Activated CD8-positive, alpha-beta T cell treated with anti-CD3 and anti-CD28 coated beads, Interleukin-2, amount 10 ng/mL, durations not matched to agents 7 days and 5 days (primary cell): ENCODE measurements around the gene TPM4. TPM values are rescaled to one million over a fixed set of nuclear protein-coding genes. Genes with fewer than 3 reads are reported as not detected.
"Not testable (repeated sequence)": the region's sequence is repeated elsewhere in the genome, so short reads cannot be mapped to it uniquely, and the experiment has no call there.

Source experiments
- ATAC-seq: fragments of 150-1000 bp; cut with Tn5 transposase; one replicate; pipeline ENCODE4 v1.10.0; 2021; ENCODE audit warnings: moderate library complexity
- CTCF ChIA-PET: fragments of 350-600 bp; sonication (Branson Sonifier 250); formaldehyde crosslinking; loops from one replicate; lab custom pipeline; 2021; ENCODE audit warnings: antibody characterized with exemption; lab: Charles Lee
- POLR2A ChIA-PET: fragments of 350-600 bp; sonication (Branson Sonifier 250); formaldehyde crosslinking; loops from one replicate; lab custom pipeline; 2021; ENCODE audit warnings: antibody characterized with exemption; lab: Charles Lee
- DNase-seq: peaks from one replicate; pipeline ENCODE4 v3.0.0-alpha.2; 2020
- H3K27ac Mint-ChIP-seq: one replicate; pipeline ENCODE4 v1.8.0; 2021; ENCODE audit warnings: mild to moderate bottlenecking, mixed read lengths
- H3K27me3 Mint-ChIP-seq: one replicate; pipeline ENCODE4 v1.8.0; 2021; ENCODE audit warnings: low read depth, mixed read lengths
- H3K36me3 Mint-ChIP-seq: one replicate; pipeline ENCODE4 v1.8.0; 2021; ENCODE audit warnings: low read depth, mixed read lengths
- H3K4me1 Mint-ChIP-seq: one replicate; pipeline ENCODE4 v1.8.0; 2021; ENCODE audit warnings: low read depth, mixed read lengths
- H3K4me3 Mint-ChIP-seq: one replicate; pipeline ENCODE4 v1.8.0; 2021; ENCODE audit warnings: mild to moderate bottlenecking, mixed read lengths
- H3K9me3 Mint-ChIP-seq: one replicate; pipeline ENCODE4 v1.8.0; 2022; ENCODE audit warnings: mixed read lengths; ENCODE audit not compliant: insufficient read depth
- total RNA-seq, 2 experiments: library from RNA; stranded (reverse); gene quantifications; one replicate each; pipeline ENCODE4 v1.2.3, GENCODE V29; 2021

The TPM4 gene
- total RNA-seq, 2 experiments from 2014 or later = 424 to 436 TPM

DNA sequence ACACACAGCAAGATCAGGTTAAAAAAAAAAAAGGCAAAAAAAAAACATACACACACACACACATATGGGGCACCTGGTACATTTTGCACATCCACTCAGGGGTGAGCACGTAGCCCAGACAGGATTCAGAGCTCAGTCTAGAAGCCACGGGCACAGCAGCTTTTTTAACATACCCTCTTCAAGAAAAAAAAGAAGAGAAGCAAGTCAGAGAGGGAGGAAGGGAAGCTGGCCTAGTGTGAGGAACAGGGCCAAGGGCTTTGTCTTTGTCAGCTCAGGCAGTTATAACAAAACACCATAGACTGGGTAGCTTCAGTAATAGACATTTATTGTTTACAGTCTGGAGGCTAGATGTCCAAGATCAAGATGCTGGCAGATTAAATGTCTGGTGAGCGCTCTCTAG is 2.3 kb upstream of the TPM4 start:
- CTCF ChIA-PET = interaction anchor here (1.1 to 9.1 kb wide), 5 partner anchors 10 to 37 kb away, joined by 4 to 92 read pairs (median 8); no protein-coding TSS in a partner anchor
- H3K4me1 Mint-ChIP-seq = peaks cover 54% of the 10 kb centered on the region
- peak overlapping the region; percentile 29 for H3K4me3 Mint-ChIP-seq
- peaks cover 19% of the 10 kb centered on the region for H3K36me3 Mint-ChIP-seq
- H3K9me3 Mint-ChIP-seq = no peaks in the 10 kb centered on the region
- DNase-seq = no peak
- no peaks in the 10 kb centered on the region for H3K27me3 Mint-ChIP-seq
- peak overlapping the region; percentile 93 for H3K27ac Mint-ChIP-seq
- POLR2A ChIA-PET = interaction anchor here (0.7 to 4.9 kb wide), 6 partner anchors 10 to 296 kb away, joined by 3 to 33 read pairs (median 4); no protein-coding TSS in a partner anchor
- no peak for ATAC-seq

DNA sequence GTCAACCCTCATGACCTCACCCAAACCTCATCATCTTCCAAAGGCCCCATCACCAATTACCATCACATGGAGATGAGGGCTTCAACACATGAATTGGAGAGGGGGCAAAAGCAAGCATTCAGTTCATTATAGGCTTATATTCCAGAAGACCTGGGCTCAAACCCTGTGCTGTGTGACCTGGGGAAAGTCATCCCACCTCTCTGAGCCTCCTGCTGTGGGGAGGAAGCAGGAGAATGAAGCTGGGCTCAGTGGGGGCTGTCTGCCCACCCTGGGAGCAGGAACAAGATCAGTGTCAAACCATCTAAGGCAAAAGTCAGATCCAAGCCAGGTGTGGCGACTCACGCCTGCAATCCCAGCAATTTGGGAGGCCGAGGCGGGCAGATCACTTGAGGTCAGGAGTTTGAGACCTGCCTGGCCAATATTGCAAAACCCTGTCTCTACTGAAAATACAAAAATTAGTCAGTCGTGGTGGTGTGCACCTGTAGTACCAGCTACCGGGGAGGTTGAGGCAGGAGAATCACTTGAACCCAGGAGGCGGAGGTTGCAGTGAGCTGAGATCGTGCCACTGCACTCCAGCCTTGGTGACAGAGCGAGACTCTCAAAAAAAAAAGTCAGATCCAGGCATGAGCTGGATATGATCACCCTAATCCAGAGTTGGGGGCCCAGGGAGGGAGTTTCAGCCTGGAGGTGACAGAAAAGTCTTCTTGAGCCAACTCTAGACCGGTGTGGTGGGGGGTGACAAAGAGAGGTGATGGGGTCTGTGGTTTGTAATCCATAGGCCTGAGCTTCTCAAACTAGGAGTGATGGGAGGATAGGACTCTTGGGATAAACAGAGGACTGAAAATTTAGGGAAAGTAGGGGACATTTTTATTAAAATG is 1.6 kb upstream of the TPM4 start:
- Mint-ChIP-seq H3K36me3 (peaks cover 25% of the 10 kb centered on the region), H3K4me1 (peaks cover 60% of the 10 kb centered on the region), H3K27ac (peak overlapping the region; percentile 93), H3K27me3 (no peaks in the 10 kb centered on the region), H3K4me3 (peak overlapping the region; percentile 82), H3K9me3 (no peaks in the 10 kb centered on the region)
- ChIA-PET CTCF (interaction anchor here (0.7 to 9.1 kb wide), 8 partner anchors 10 to 111 kb away, joined by 3 to 92 read pairs (median 4); partner anchors contain the start of gene FAM32A), POLR2A (interaction anchor here (0.7 to 4.9 kb wide), 8 partner anchors 11 to 169 kb away, joined by 3 to 33 read pairs (median 4); no protein-coding TSS in a partner anchor)
- DNase-seq (no peak), ATAC-seq (no peak)

DNA sequence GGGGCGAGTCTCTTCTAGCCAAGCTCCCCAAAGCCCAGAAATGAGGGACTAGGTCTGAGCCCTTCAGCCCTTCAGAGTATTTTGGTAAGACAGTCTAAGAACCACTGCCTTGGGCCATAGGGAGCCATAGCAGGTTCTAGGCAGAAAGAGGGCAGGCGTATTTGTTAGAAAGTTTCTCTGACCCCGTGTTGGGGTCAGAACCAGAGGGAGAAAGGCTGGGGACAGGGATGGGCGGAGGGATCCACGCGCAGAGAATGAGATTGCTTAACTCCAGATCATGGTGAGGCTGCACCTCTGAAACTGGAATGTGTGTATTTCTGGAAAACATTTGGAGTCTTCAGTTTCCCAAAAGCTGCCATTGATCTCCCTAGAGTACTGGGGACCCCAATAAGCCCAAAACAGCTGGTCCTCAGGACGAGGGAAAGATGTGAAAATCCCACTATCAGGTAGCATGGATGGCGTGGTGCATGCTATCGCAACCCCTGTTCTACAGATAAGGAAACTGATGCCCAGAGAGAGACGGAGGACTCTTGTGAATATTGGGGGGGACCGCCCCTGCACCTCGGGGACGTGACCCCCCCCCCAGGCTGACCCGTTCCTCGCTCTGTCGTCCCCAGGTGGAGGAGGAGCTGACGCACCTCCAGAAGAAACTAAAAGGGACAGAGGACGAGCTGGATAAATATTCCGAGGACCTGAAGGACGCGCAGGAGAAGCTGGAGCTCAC is 703 bp upstream of the TPM4 start:
- ChIA-PET POLR2A (interaction anchor here (0.7 to 4.9 kb wide), 12 partner anchors 9 to 239 kb away, joined by 3 to 33 read pairs (median 5); partner anchors contain the start of genes AP1M1, FAM32A and RAB8A), CTCF (interaction anchor here (0.7 to 9.1 kb wide), 9 partner anchors 9 to 110 kb away, joined by 3 to 92 read pairs (median 4); partner anchors contain the start of gene FAM32A)
- H3K4me1 Mint-ChIP-seq = peaks cover 67% of the 10 kb centered on the region
- DNase-seq (no peak), ATAC-seq (peak; percentile 0)
- H3K27ac Mint-ChIP-seq = peak overlapping the region; percentile 93
- H3K36me3 Mint-ChIP-seq = peaks cover 33% of the 10 kb centered on the region
- H3K9me3 Mint-ChIP-seq = no peaks in the 10 kb centered on the region
- H3K4me3 Mint-ChIP-seq = peak overlapping the region; percentile 82
- no peaks in the 10 kb centered on the region for H3K27me3 Mint-ChIP-seq

DNA sequence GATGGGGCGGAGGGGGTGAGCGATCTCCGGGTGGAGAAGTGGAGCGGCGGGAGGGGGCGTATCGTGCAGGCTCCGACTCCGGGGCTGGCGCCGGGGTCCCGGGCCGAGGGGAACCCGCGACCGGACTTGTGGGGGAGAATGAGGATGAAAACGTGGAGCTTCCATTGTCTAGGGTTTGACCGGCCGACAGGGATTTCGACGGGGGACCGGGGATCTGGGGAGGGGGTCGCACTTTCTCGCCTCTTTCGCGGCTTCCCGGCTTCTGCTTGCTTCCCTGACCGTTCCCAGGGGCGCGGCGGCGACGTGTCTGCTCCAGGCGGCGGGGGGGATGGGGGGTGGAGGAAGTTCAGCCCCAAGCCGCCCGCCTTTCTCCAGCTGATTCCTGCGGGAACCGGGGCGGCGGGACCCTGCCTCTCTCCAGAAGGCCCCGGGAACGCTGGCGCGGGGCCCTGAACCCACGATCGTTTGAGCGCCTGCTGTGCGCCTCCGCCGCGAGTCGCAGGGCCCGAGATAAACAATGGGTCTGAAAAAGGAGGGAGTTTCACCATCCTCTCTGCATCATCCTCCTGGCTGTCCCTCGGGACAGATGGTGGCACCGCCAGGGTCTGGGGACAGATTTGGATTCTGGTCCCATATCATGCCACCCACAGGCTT is 790 bp downstream of the TPM4 start:
- H3K36me3 Mint-ChIP-seq = peaks cover 48% of the 10 kb centered on the region
- peak overlapping the region; percentile 96 for H3K27ac Mint-ChIP-seq
- ChIA-PET CTCF (interaction anchor here (1.3 to 9.1 kb wide), 3 partner anchors 9 to 34 kb away, joined by 3 to 92 read pairs (median 9); no protein-coding TSS in a partner anchor), POLR2A (interaction anchor here (1.2 to 4.9 kb wide), 11 partner anchors 9 to 240 kb away, joined by 3 to 33 read pairs (median 5); partner anchors contain the start of genes FAM32A, HSH2D and RAB8A)
- H3K4me1 Mint-ChIP-seq = peaks cover 73% of the 10 kb centered on the region
- no peak for DNase-seq
- no peaks in the 10 kb centered on the region for H3K9me3 Mint-ChIP-seq
- ATAC-seq = no peak
- no peaks in the 10 kb centered on the region for H3K27me3 Mint-ChIP-seq
- H3K4me3 Mint-ChIP-seq = peak overlapping the region; percentile 82

DNA sequence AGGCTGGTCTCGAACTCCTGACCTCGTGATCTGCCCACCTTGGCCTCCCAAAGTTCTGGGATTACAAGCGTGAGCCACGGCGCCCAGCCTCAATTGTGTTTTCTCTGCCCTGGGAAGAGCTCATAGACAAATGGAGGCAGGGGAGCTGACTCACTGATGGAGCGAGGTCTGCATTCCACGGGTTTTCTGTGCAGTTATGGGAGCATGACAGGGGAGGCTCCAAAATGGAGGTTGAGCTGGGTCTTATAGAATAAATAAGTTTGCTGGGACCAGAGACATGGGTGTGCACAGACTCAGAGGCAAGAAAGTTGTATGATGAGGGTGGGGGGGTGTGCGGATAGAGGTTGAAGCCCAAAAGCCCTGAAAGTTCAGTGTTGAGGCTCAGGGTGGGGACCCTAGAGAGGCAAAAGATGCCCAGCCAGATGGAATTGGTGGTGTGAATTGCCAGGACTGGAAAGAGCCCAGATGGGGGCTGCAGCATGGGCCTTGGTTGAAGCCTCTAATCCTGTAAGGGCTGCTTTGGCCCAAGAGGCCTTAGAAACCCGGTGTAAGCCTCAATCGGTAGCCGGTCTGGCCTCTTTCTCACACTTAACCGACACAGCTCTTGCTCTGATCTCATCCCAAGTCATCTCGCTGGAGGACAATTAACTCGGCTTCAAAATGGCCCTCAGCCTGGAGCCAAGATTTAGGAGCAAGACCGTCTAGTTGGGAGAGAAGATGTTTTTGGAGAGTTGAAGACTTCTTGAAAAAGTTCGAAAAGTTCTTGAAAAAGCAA is 1.9 kb downstream of the TPM4 start:
- Mint-ChIP-seq H3K27ac (peak overlapping the region; percentile 96), H3K4me1 (peaks cover 73% of the 10 kb centered on the region), H3K9me3 (no peaks in the 10 kb centered on the region), H3K4me3 (peak overlapping the region; percentile 82), H3K36me3 (peaks cover 59% of the 10 kb centered on the region), H3K27me3 (no peaks in the 10 kb centered on the region)
- ATAC-seq (no peak), DNase-seq (peak; percentile 51)
- POLR2A ChIA-PET = interaction anchor here (0.7 to 4.9 kb wide), 12 partner anchors 8 to 582 kb away, joined by 3 to 33 read pairs (median 4); partner anchors contain the start of genes HSH2D and RAB8A
- CTCF ChIA-PET = interaction anchor here (0.7 to 9.1 kb wide), 6 partner anchors 8 to 526 kb away, joined by 3 to 92 read pairs (median 4); no protein-coding TSS in a partner anchor

DNA sequence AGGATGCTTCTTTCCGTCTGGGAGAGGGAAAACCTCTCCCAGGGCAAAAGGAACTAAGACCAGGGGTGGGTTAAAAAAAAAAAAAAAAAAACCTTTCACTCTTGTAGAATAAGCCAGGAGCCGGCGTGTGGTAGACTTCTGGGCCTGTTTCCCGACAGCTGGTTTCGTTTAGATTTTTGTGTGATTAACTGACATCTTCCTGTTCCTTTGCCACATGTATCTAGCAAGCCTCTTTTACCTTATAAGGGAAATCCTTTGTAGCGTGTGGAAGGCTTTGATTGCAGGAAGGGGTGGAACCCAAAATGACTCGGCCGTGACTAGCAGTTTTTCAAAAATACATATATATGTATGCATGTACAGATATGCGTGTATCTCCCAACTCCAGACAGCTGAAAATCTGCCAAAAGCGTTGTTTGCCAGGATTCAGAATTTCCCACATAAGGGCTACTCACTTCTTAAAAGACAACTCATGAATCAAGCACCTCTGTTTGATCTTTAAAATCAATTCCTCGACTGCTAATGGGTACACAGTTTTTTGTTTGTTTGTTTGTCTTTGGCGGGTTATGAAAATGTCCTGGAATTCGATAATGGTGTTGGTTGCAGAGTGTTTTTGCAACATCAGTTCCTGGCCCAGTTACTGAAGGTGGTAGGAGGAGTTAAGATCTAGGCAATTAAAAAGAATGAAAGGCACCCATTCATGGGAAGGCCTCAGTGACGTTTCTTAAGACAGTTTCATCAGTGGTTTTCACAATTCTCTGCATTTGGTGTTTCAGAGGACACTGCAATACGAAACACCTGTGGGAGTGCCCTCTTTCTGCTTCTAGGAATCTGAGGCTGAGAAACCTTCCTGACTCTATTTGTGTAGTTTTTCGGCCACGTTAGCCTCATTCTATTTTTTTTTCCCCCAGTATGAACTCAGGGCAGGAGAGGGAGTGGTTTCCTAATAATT is 2.7 kb downstream of the TPM4 start:
- peak overlapping the region; percentile 96 for H3K27ac Mint-ChIP-seq
- peaks cover 68% of the 10 kb centered on the region for H3K36me3 Mint-ChIP-seq
- no peaks in the 10 kb centered on the region for H3K9me3 Mint-ChIP-seq
- POLR2A ChIA-PET = interaction anchor here (0.7 to 4.1 kb wide), 9 partner anchors 8 to 581 kb away, joined by 3 to 20 read pairs (median 3); partner anchors contain the start of genes HSH2D and RAB8A
- H3K4me1 Mint-ChIP-seq = peaks cover 72% of the 10 kb centered on the region
- CTCF ChIA-PET = interaction anchor here (0.7 to 9.1 kb wide), 7 partner anchors 8 to 526 kb away, joined by 3 to 92 read pairs (median 4); no protein-coding TSS in a partner anchor
- H3K4me3 Mint-ChIP-seq = peak overlapping the region; percentile 82
- DNase-seq (peak; percentile 88), ATAC-seq (peak; percentile 65)
- H3K27me3 Mint-ChIP-seq = no peaks in the 10 kb centered on the region

DNA sequence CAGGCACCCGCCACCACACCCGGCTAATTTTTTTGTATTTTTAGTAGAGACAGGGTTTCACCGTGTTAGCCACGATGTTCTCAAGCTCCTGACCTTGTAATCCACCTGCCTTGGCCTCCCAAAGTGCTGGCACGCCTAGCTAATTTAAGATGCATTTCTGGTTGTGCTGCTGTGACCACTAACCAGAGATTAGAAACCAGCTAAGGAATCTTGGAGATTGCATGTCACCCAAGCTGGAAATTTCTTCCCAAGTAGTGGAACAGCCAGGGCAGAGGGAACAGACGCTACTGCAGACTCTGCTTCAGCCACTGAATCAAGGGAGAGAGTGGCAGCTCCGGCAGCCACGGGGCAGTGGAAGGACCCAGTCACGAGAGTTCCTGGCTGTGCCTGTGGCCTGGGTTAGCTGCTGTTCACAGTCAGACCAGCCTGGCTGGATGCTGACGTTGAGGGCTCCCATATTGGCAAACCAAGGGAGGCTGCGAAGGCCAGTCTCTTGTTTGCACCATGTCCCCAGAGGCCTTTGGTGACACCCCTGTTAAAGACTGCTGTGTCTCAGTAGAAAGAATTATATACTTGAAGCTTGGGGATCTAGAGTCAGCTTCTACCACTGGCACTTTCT is 7.9 kb downstream of the TPM4 start:
- Mint-ChIP-seq H3K27me3 (no peaks in the 10 kb centered on the region), H3K9me3 (no peaks in the 10 kb centered on the region), H3K4me3 (no peak overlapping the region), H3K27ac (peak overlapping the region; percentile 85), H3K4me1 (peaks cover 86% of the 10 kb centered on the region), H3K36me3 (peaks cover 88% of the 10 kb centered on the region)
- POLR2A ChIA-PET = interaction anchor here (0.5 to 4.0 kb wide), 6 partner anchors 8 to 349 kb away, joined by 4 to 33 read pairs (median 10); partner anchors contain the start of genes HSH2D and TPM4
- no peak for DNase-seq
- CTCF ChIA-PET = interaction anchor here (0.6 to 3.9 kb wide), 9 partner anchors 9 to 454 kb away, joined by 3 to 40 read pairs (median 10); partner anchors contain the start of genes FAM32A and RAB8A
- no peak for ATAC-seq

DNA sequence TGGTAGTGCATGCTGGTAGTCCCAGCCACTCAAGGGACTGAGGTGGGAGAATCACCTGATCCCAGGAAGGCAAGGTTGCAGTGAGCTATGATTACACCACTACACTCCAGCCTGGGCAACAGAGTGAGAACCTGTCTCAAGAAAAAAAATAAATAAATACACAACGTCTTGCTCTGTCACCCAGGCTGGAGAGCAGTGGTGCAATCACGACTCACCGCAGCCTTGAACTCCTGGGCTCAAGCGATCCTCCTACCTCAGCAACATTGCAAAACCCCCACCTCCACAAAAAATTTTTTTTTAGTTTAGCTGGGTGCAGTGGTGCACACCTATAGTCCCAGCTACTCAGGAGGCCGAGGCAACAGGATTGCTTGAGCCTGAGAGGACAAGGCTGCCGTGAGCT is 8.8 kb downstream of the TPM4 start:
- H3K4me3 Mint-ChIP-seq = peak overlapping the region; percentile 81
- ChIA-PET POLR2A (interaction anchor here (1.0 to 4.0 kb wide), 6 partner anchors 9 to 26 kb away, joined by 3 to 33 read pairs (median 12); partner anchors contain the start of gene TPM4), CTCF (interaction anchor here (0.6 to 3.9 kb wide), 10 partner anchors 9 to 455 kb away, joined by 3 to 40 read pairs (median 8); partner anchors contain the start of gene FAM32A)
- no peaks in the 10 kb centered on the region for H3K9me3 Mint-ChIP-seq
- H3K36me3 Mint-ChIP-seq = peaks cover 90% of the 10 kb centered on the region
- peaks cover 85% of the 10 kb centered on the region for H3K4me1 Mint-ChIP-seq
- no peak for ATAC-seq
- H3K27me3 Mint-ChIP-seq = no peaks in the 10 kb centered on the region
- H3K27ac Mint-ChIP-seq = peak overlapping the region; percentile 99
- DNase-seq = no peak

DNA sequence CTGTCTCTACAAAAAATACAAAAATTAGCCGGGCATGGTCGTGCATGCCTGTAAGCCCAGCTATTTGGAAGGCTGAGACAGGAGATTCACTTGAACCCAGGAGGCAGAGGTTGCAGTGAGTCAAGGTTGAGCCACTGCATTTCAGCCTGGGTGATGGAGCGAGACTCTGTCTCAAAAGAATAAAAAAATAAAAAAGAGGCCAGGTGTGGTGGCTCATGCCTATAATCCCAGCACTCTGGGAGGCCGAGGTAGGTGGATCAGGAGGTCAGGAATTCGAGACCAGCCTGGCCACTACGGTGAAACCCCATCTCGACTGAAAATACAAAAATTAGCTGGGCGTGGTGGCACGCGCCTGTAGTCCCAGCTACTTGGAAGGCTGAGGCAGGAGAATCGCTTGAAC is 11.1 kb downstream of the TPM4 start:
- H3K27me3 Mint-ChIP-seq, H3K9me3 Mint-ChIP-seq, H3K27ac Mint-ChIP-seq, H3K4me3 Mint-ChIP-seq, DNase-seq, ATAC-seq: not testable (repeated sequence)
- H3K4me1 Mint-ChIP-seq = peaks cover 68% of the 10 kb centered on the region
- H3K36me3 Mint-ChIP-seq = peaks cover 86% of the 10 kb centered on the region
- ChIA-PET CTCF (interaction anchor here (0.6 to 2.5 kb wide), 6 partner anchors 9 to 299 kb away, joined by 3 to 19 read pairs (median 8); no protein-coding TSS in a partner anchor), POLR2A (interaction anchor here (1.5 to 4.0 kb wide), 3 partner anchors 9 to 57 kb away, joined by 5 to 33 read pairs (median 28); partner anchors contain the start of gene TPM4)
